ENCODE results near the gene RHBDD2. TPM values are rescaled to one million over a fixed set of nuclear protein-coding genes. Genes with fewer than 3 reads are reported as not detected.

RHBDD2 gene
- polyA plus RNA-seq, 1 donor (not counting 4 experiments of a cell fraction or from before 2014, with no cell fraction given) = 24.1 TPM

DNA sequence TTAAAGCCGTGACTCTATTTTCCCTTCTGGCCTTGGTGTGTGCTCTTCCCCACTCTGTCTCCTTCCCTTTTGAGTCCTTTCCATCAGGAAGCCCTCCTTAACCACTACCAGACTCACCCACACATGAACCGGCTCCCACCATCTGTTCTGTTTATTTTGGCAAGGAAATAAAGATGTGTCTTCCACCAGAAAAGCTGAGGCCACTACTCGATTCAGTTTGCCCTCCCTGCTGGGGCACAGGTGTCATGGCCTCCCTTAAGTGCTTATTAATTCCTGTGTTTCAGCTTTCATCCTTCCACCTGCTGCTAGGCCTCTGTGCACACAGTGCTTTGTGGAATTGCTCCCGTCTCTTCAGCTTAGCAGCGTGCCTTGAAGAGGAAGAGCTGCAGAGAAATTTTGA is 52.8 kb downstream of the RHBDD2 start:
- H3K4me3 ChIP-seq (ENCODE audit: control insufficient read depth in 2 of 3, extremely low read depth in 1 of 3, insufficient read depth in 2 of 3, low read depth in 1 of 3, low read length in 3 of 3) = no peak overlapping the region
- H3K27ac ChIP-seq (ENCODE audit: control insufficient read depth, insufficient read depth, low read length) = no peak overlapping the region
- FAIRE-seq (no peak), DNase-seq (ENCODE audit: low read depth, low spot score) (no peak)
- peaks cover 2 to 5% of the 10 kb centered on the region in 2 experiments for H3K36me3 ChIP-seq (ENCODE audit: control insufficient read depth in 2 of 2, extremely low read depth in 1 of 2, insufficient read depth in 2 of 2, low read length in 2 of 2)
- no peaks in the 10 kb centered on the region for H3K9me3 ChIP-seq (ENCODE audit: control insufficient read depth, low read depth, low read length)
- H3K4me2 ChIP-seq (ENCODE audit: control insufficient read depth, extremely low read depth, insufficient read depth, low read depth, low read length) = no peak overlapping the region
- no peaks in the 10 kb centered on the region for H3K27me3 ChIP-seq (ENCODE audit: control insufficient read depth, extremely low read depth, insufficient read depth, low read length)
- peaks cover 16% of the 10 kb centered on the region for H3K79me2 ChIP-seq (ENCODE audit: control insufficient read depth, insufficient read depth, low read length)
- H3K9ac ChIP-seq (ENCODE audit: control insufficient read depth, extremely low read depth, insufficient read depth, low read length) = no peak overlapping the region
- dilution Hi-C loops (cut with MboI; ENCODE audit: extremely low pct_ligation_motif_present, low sequenced_read_pairs) = no loop called here
- peaks cover 2% of the 10 kb centered on the region for H4K20me1 ChIP-seq (ENCODE audit: control insufficient read depth, extremely low read depth, insufficient read depth, low read length)
- no peak overlapping the region for H2AFZ ChIP-seq (ENCODE audit: control insufficient read depth, low read length)
- TF ChIP-seq EZH2 (IDR thresholded peaks at IDR 0.05; ENCODE audit: low read length) = no peak
- TF ChIP-seq, protein P1, sequence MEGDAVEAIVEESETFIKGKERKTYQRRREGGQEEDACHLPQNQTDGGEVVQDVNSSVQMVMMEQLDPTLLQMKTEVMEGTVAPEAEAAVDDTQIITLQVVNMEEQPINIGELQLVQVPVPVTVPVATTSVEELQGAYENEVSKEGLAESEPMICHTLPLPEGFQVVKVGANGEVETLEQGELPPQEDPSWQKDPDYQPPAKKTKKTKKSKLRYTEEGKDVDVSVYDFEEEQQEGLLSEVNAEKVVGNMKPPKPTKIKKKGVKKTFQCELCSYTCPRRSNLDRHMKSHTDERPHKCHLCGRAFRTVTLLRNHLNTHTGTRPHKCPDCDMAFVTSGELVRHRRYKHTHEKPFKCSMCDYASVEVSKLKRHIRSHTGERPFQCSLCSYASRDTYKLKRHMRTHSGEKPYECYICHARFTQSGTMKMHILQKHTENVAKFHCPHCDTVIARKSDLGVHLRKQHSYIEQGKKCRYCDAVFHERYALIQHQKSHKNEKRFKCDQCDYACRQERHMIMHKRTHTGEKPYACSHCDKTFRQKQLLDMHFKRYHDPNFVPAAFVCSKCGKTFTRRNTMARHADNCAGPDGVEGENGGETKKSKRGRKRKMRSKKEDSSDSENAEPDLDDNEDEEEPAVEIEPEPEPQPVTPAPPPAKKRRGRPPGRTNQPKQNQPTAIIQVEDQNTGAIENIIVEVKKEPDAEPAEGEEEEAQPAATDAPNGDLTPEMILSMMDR (optimal IDR thresholded peaks at IDR 0.05 in 1 of 3, IDR thresholded peaks at IDR 0.05 in 1 of 3, conservative IDR thresholded peaks at IDR 0.05 in 1 of 3; ENCODE audit: extremely low read depth in 1 of 3, insufficient read depth in 2 of 3, low read length in 3 of 3) = no peak
- H3K4me1 ChIP-seq (ENCODE audit: control insufficient read depth, extremely low read depth, insufficient read depth, low read length) = no peaks in the 10 kb centered on the region
- no peaks in the 10 kb centered on the region for H3K9me1 ChIP-seq (ENCODE audit: control insufficient read depth, extremely low read depth, insufficient read depth, low read length)

DNA sequence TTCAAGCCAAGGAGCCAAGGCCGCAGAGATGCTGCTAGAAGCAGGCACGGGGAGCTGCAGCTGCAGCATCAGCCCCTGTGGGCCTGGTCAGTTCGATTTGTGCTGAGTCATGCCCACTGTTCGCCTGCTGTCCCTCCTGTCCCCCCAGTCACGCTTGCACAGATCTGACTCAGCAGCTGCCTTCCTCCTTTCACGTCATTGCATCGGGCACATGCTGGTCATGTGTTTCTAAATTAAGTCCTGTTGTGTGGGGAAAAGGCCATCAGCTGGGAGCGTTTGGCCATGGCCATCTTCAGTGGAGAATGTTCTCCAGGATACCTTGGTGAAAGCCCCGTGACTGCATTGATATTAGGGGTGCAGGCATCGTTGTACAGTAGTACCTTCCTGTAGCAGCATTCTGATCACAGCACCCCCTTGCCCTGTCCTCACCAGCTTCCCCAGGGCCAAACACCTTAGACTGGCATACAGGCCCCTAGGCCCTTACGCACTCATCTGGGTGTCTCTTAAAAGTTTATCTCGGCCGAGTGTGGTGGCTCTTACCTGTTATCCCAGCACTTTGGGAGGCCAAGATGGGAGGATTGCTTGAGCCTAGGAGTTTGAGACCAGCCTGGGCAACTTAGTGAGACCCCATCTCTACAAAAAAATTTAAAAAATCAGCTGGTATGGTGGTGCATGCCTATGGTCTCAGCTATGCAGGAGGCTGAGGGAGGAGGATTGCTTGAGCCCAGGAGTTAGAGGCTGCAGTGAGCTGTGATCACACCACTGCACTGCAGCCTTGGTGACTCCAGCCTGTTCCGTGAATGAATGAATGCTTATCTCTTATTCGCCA is 59.3 kb downstream of the RHBDD2 start:
- Histone ChIP-seq H3K4me2 (ENCODE audit: control insufficient read depth, extremely low read depth, insufficient read depth, low read depth, low read length) (no peak overlapping the region), H3K9ac (ENCODE audit: control insufficient read depth, extremely low read depth, insufficient read depth, low read length) (no peak overlapping the region), H3K9me1 (ENCODE audit: control insufficient read depth, extremely low read depth, insufficient read depth, low read length) (no peaks in the 10 kb centered on the region), H3K27me3 (ENCODE audit: control insufficient read depth, extremely low read depth, insufficient read depth, low read length) (no peaks in the 10 kb centered on the region), H3K4me3 (ENCODE audit: control insufficient read depth in 2 of 3, extremely low read depth in 1 of 3, insufficient read depth in 2 of 3, low read depth in 1 of 3, low read length in 3 of 3) (no peak overlapping the region), H2AFZ (ENCODE audit: control insufficient read depth, low read length) (no peak overlapping the region), H3K27ac (ENCODE audit: control insufficient read depth, insufficient read depth, low read length) (no peak overlapping the region), H3K4me1 (ENCODE audit: control insufficient read depth, extremely low read depth, insufficient read depth, low read length) (peaks cover 16% of the 10 kb centered on the region), H3K79me2 (ENCODE audit: control insufficient read depth, insufficient read depth, low read length) (peaks cover 9% of the 10 kb centered on the region), H3K9me3 (ENCODE audit: control insufficient read depth, low read depth, low read length) (no peaks in the 10 kb centered on the region), H4K20me1 (ENCODE audit: control insufficient read depth, extremely low read depth, insufficient read depth, low read length) (peaks cover 2% of the 10 kb centered on the region), H3K36me3 (ENCODE audit: control insufficient read depth in 2 of 2, extremely low read depth in 1 of 2, insufficient read depth in 2 of 2, low read length in 2 of 2) (peaks cover 1 to 7% of the 10 kb centered on the region in 2 experiments)
- FAIRE-seq = no peak
- no peak for DNase-seq (ENCODE audit: low read depth, low spot score)
- TF ChIP-seq EZH2 (IDR thresholded peaks at IDR 0.05; ENCODE audit: low read length) = no peak
- TF ChIP-seq, protein P1 (optimal IDR thresholded peaks at IDR 0.05 in 1 of 3, IDR thresholded peaks at IDR 0.05 in 1 of 3, conservative IDR thresholded peaks at IDR 0.05 in 1 of 3; ENCODE audit: extremely low read depth in 1 of 3, insufficient read depth in 2 of 3, low read length in 3 of 3) = no peak
- dilution Hi-C loops (cut with MboI; ENCODE audit: extremely low pct_ligation_motif_present, low sequenced_read_pairs) = no loop called here

Other genes with a start within 250 kb of the RHBDD2 start
- gene HIP1, start 140.1 kb upstream of the RHBDD2 start, polyA plus RNA-seq = 5.0 to 6.9 TPM (median 5.3 TPM) in 3 replicates
- gene CCL26, start 106.8 kb upstream of the RHBDD2 start, polyA plus RNA-seq = 0.20 TPM in 1 of 3 replicates, not detected in the others
- not detected in 3 replicates for gene CCL24, start 65.2 kb upstream of the RHBDD2 start, polyA plus RNA-seq
- gene POR, start 36.1 kb downstream of the RHBDD2 start, polyA plus RNA-seq = 25.9 to 35.0 TPM (median 28.6 TPM) in 3 replicates
- gene TMEM120A, start 115.6 kb downstream of the RHBDD2 start, polyA plus RNA-seq = 41.0 to 72.4 TPM (median 47.0 TPM) in 3 replicates
- gene STYXL1, start 169.0 kb downstream of the RHBDD2 start, polyA plus RNA-seq = 68.9 to 96.1 TPM (median 76.2 TPM) in 3 replicates
- gene MDH2, start 169.1 kb downstream of the RHBDD2 start, polyA plus RNA-seq = 83.8 to 166 TPM (median 156 TPM) in 3 replicates

All from keratinocyte (primary cell).